ENCODE results near the gene P2RX3.
"Not testable (repeated sequence)": the region's sequence is repeated elsewhere in the genome, so short reads cannot be mapped to it uniquely, and the experiment has no call there.

Gene P2RX3

GRCh38 chr11:57336111-57336666, 2.0 kb upstream of the P2RX3 start:
- H3K4me1 ChIP-seq, result peaks cover 33% of the 10 kb centered on the region
- H3K27ac ChIP-seq, result peak overlapping the region; percentile 89
- no peak for TF ChIP-seq Cebpa-rat (IDR thresholded peaks at IDR 0.05)

GRCh38 chr11:57336856-57337255, 1.3 kb upstream of the P2RX3 start:
- H3K4me3 ChIP-seq, H3K9me3 ChIP-seq, H3K27me3 ChIP-seq, H3K27ac ChIP-seq: not testable (repeated sequence)
- H4K20me1 ChIP-seq, result peaks cover 23% of the 10 kb centered on the region; the same call in 1 of the 2 replicates
- peaks cover 27% of the 10 kb centered on the region for H3K36me3 ChIP-seq
- peaks cover 33% of the 10 kb centered on the region for H3K4me1 ChIP-seq
- 0 out of 2 replicates have a peak overlapping the region, but pooled peaks have one; percentile 94 for H3K9ac ChIP-seq
- H3K4me2 ChIP-seq, result peak overlapping the region; percentile 72

More at GRCh38 chr11:57336111-57336666, 2.0 kb upstream of the P2RX3 start:
- Histone ChIP-seq H3K9me3 (no peaks in the 10 kb centered on the region), H3K4me3 (peak overlapping the region; percentile 85), H3K36me3 (peaks cover 33% of the 10 kb centered on the region), H3K9ac (peak overlapping the region; percentile 94), H3K4me2 (peak overlapping the region; percentile 72), H3K27me3 (no peaks in the 10 kb centered on the region), H4K20me1 (peaks cover 26% of the 10 kb centered on the region; the same call in 1 of the 2 replicates)

- Histone ChIP-seq H3K27ac (no peak overlapping the region), H3K9me3 (no peaks in the 10 kb centered on the region), H3K4me3 (no peak overlapping the region), H3K36me3 (peaks cover 2% of the 10 kb centered on the region; the same call in 1 of the 2 replicates), H4K20me1 (peaks cover 1% of the 10 kb centered on the region; the same call in 1 of the 2 replicates), H3K9ac (no peak overlapping the region), H3K4me2 (no peak overlapping the region), H3K27me3 (no peaks in the 10 kb centered on the region), H3K4me1 (peaks cover 25% of the 10 kb centered on the region)
- no peak for TF ChIP-seq Cebpa-rat (IDR thresholded peaks at IDR 0.05)
These were observed 1.2 kb downstream of the P2RX3 start for GRCh38 chr11:57339328-57339727.

GRCh38 chr11:57340039-57340615, 2.0 kb downstream of the P2RX3 start:
- H3K36me3 ChIP-seq, result no peaks in the 10 kb centered on the region
- H3K27me3 ChIP-seq, result no peaks in the 10 kb centered on the region
- TF ChIP-seq Cebpa-rat (IDR thresholded peaks at IDR 0.05), result no peak
- no peak overlapping the region for H3K4me3 ChIP-seq
- H3K27ac ChIP-seq, result no peak overlapping the region
- no peak overlapping the region for H3K9ac ChIP-seq
- no peaks in the 10 kb centered on the region for H3K9me3 ChIP-seq
- H3K4me1 ChIP-seq, result peaks cover 17% of the 10 kb centered on the region
- H4K20me1 ChIP-seq, result no peaks in the 10 kb centered on the region
- no peak overlapping the region for H3K4me2 ChIP-seq

- Histone ChIP-seq H3K9me3 (no peaks in the 10 kb centered on the region), H4K20me1 (no peaks in the 10 kb centered on the region), H3K4me2 (no peak overlapping the region), H3K36me3 (no peaks in the 10 kb centered on the region), H3K27me3 (no peaks in the 10 kb centered on the region), H3K4me3 (no peak overlapping the region), H3K27ac (no peak overlapping the region), H3K9ac (no peak overlapping the region), H3K4me1 (peaks cover 12% of the 10 kb centered on the region)
- no peak for TF ChIP-seq Cebpa-rat (IDR thresholded peaks at IDR 0.05)
These were observed 3.2 kb downstream of the P2RX3 start for GRCh38 chr11:57341250-57341808.

- H3K4me1 ChIP-seq, result peaks cover 6% of the 10 kb centered on the region; the same call in 1 of the 2 replicates
- no peak overlapping the region for H3K27ac ChIP-seq
- no peaks in the 10 kb centered on the region for H3K36me3 ChIP-seq
- H3K4me3 ChIP-seq, result no peak overlapping the region
- H3K27me3 ChIP-seq, result no peaks in the 10 kb centered on the region
- no peaks in the 10 kb centered on the region for H3K9me3 ChIP-seq
- no peak overlapping the region for H3K9ac ChIP-seq
- no peak overlapping the region for H3K4me2 ChIP-seq
- no peak for TF ChIP-seq Cebpa-rat (IDR thresholded peaks at IDR 0.05)
- H4K20me1 ChIP-seq, result no peaks in the 10 kb centered on the region
These were observed 4.5 kb downstream of the P2RX3 start for GRCh38 chr11:57342702-57343101.

- H4K20me1 ChIP-seq, result no peaks in the 10 kb centered on the region
- H3K9me3 ChIP-seq, result no peaks in the 10 kb centered on the region
- H3K27ac ChIP-seq, result no peak overlapping the region
- no peak overlapping the region for H3K4me2 ChIP-seq
- H3K4me1 ChIP-seq, result peaks cover 6% of the 10 kb centered on the region; the same call in 1 of the 2 replicates
- no peak overlapping the region for H3K9ac ChIP-seq
- H3K27me3 ChIP-seq, result no peaks in the 10 kb centered on the region
- H3K36me3 ChIP-seq, result no peaks in the 10 kb centered on the region
- TF ChIP-seq Cebpa-rat (IDR thresholded peaks at IDR 0.05), result no peak
- H3K4me3 ChIP-seq, result no peak overlapping the region
These were observed 5.7 kb downstream of the P2RX3 start for GRCh38 chr11:57343825-57344224.

- Histone ChIP-seq H3K4me3 (no peak overlapping the region), H3K4me2 (no peak overlapping the region), H3K4me1 (peaks cover 6% of the 10 kb centered on the region; the same call in 1 of the 2 replicates), H3K36me3 (no peaks in the 10 kb centered on the region), H3K9me3 (0 out of 2 replicates have a peak, but pooled peaks cover under 1% of the 10 kb centered on the region), H3K27me3 (no peaks in the 10 kb centered on the region), H4K20me1 (no peaks in the 10 kb centered on the region), H3K27ac (peak overlapping the region; percentile 25; the same call in 1 of the 2 replicates), H3K9ac (no peak overlapping the region)
- TF ChIP-seq Cebpa-rat (IDR thresholded peaks at IDR 0.05), result no peak
These were observed 6.7 kb downstream of the P2RX3 start for GRCh38 chr11:57344826-57345225.

GRCh38 chr11:57345555-57346211, 7.5 kb downstream of the P2RX3 start:
- Histone ChIP-seq H3K27ac (peak overlapping the region; percentile 25; the same call in 1 of the 2 replicates), H3K36me3 (no peaks in the 10 kb centered on the region), H3K4me2 (peak overlapping the region; percentile 34; the same call in 1 of the 2 replicates), H3K4me3 (no peak overlapping the region), H3K9me3 (peaks cover 10% of the 10 kb centered on the region), H4K20me1 (no peaks in the 10 kb centered on the region), H3K4me1 (peaks cover 6% of the 10 kb centered on the region; the same call in 1 of the 2 replicates), H3K9ac (no peak overlapping the region), H3K27me3 (no peaks in the 10 kb centered on the region)
- no peak for TF ChIP-seq Cebpa-rat (IDR thresholded peaks at IDR 0.05)

GRCh38 chr11:57347336-57347735, 9.2 kb downstream of the P2RX3 start:
- no peak overlapping the region for H3K4me3 ChIP-seq
- H3K4me2 ChIP-seq, result no peak overlapping the region
- H3K9me3 ChIP-seq, result peaks cover 21% of the 10 kb centered on the region
- H3K27me3 ChIP-seq, result no peaks in the 10 kb centered on the region
- H3K9ac ChIP-seq, result no peak overlapping the region
- H3K36me3 ChIP-seq, result no peaks in the 10 kb centered on the region
- H3K27ac ChIP-seq, result no peak overlapping the region
- H4K20me1 ChIP-seq, result no peaks in the 10 kb centered on the region
- peaks cover 6% of the 10 kb centered on the region; the same call in 1 of the 2 replicates for H3K4me1 ChIP-seq
- TF ChIP-seq Cebpa-rat (IDR thresholded peaks at IDR 0.05), result no peak

Measured in BLaER1 (cell line).